HK-2 (cell line): ENCODE data around the gene BICD1.
"Not testable (repeated sequence)": the region's sequence is repeated elsewhere in the genome, so short reads cannot be mapped to it uniquely, and the experiment has no call there.

ENCODE experiments used
- DNase-seq: peaks from one replicate; pipeline ENCODE4 v3.0.0-alpha.2; 2018; ENCODE audit not compliant: unreplicated experiment

The BICD1 gene

DNA sequence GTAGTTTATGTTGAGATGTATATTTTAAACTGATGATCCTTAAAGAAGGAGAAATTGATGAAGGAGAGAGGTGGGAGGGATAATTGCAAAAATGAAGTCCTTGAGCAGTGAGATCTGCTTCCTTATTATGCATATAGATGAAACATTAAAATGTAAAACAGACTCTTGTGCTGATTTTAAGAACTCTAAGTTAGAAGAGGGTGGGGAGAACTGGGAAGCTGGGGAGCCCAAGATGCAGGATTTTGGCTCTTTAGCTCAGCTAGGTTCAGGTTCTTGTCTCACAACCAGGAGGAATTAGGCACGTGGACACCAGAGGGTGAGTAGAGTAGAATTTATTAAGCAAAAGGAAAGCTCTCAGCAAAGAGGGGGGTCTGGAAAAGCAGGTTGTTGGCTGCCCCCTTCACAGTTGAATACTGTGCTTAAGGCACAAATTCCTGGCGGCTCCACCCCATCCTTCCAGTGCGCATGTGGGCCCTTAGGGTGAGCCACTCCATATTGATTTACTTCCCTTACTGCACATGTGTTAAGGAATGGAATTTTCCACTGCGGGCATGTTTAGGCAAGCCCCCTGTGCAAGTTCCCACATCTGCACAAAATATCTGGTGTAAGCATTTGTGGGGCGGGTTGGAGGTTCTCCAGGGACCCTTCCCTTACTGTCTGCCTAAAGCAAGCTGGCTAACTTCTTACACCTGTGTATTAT is 141.9 kb downstream of the BICD1 start:
- no peak for DNase-seq

DNA sequence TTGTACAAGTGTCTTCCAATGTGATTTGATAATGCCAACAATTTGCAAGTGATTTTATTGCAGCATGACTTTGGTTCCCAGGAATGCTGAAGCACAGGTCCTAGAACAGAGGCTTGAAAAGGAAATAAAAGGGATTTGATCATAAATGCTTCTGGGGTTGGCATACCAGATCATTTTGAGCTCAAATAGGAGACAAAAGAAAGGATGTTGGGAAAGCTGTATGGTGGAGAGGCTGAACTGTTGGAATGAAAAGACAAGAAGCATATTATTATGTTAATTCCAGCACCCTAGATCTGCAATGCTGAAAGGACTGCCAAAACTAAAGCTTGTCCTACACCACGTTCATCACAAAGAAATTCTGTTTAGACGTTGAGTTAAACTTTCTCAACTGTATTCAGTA is 143.1 kb downstream of the BICD1 start:
- no peak for DNase-seq

DNA sequence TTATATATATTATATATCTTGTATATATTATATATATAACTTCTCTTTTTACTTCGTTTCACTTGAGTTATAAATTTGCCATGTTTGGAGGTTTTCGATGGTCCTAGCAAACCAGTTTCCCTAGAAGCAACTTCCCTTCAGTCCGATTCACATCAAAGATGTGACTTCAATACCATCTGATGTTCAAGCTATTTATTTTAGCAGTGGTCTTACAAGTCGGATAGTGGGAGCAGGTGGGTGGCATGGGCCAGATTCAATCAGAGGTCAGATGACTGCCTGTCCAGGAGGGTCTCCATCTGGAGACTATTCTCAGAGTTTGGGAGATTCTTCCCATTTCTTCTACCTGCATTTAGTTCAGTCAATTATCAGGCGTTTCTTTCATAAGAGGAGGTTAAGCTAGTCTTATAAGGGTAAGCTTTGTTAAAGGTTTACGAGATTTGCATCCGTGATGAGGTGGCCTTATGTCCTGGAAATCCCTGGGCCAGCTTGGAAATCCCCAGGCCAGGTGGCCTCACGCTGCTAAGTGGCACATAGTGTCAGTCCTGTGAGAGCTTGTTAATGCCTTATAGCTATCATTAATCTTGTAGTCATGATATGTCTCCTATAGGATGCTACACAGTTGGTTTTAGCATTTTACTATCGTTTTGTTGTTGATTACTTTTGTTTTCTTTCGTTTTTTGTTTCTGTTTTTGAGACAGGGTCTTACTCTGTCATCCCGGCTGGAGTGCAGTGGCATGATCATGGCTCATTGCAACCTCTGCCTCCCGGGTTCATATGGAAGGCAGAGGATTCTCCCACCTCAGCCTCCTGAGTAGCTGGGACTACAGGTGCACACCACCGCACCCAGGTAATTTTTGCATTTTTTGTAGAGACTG is 145.8 kb downstream of the BICD1 start:
- no peak for DNase-seq

DNA sequence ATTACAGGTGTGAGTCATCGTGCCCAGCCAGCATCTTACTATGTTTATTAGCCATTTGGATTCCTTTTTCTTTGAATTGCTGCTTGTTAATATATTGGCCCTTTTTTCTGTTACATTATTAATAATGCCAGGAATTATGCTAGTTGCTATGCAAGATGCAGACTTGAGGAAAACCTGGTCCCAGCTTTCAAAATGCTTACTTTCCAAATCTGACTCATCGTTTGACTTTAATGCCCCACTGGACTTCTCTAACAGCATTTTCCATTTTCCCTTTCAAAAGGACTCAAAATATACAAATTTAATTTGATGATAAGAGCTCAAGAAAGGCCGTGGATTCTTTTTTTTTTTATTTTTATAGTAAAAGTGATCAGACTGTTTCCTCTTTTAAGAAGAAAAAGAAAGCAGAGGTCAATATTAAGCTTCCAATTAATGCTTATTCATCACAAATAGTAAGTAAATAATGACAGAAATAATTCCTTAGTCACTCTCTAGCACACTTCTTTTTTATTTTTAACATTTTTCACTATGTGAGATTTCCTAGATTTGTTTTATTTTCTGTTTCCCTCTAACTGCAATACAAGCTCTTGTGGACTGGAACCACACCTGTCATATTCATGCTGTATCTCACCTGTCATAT is 146.6 kb downstream of the BICD1 start:
- no peak for DNase-seq

DNA sequence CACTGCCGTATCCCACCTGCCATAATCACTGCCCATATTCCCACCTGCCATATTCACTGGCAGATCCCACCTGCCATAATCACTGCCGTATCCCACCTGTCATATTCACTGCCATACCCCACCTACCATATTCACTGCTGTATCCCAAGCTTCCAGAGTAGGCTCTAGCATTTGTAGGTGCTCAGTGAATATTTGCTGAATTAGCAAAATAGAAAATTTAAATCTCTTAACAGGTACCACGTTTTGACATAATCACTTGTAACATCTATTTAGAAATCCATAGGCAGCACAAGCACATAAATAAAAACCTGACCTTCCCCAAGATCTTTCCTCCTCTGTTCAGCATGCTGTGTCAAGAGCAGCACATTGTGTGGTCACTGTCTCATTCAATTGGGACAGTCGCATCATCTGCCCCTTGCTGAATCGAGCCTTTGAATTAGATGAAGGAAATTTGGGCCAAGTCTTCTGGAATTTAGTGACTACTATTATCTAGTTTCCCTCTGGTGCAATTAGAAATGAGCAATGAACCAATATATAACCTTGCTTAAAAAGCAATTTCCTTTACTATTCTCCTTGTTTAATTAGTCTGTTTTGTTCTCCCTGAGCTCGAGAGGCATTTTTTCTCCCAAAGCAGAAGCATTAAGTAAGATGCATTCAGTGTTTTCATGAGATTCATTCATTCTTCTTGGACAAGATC is 147.8 kb downstream of the BICD1 start:
- DNase-seq: no peak

DNA sequence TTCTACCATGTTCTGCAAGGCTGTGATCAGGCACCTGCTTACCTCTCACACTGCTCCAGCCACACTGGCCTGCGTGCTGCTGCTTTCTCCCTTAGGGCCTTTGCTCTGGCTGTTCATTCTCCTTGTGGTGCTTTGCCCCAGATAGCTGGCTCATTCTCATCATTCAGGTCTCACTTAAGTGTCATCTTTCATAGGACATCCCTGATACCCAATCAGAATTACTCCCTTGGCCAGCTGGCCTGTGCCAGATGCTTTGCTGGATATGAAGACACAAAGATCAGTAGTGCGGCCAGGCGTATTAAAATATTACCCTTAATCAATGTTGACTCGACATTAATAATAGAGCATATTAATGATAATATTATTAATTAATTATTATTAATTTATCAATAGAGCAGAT is 148.9 kb downstream of the BICD1 start:
- DNase-seq: no peak

DNA sequence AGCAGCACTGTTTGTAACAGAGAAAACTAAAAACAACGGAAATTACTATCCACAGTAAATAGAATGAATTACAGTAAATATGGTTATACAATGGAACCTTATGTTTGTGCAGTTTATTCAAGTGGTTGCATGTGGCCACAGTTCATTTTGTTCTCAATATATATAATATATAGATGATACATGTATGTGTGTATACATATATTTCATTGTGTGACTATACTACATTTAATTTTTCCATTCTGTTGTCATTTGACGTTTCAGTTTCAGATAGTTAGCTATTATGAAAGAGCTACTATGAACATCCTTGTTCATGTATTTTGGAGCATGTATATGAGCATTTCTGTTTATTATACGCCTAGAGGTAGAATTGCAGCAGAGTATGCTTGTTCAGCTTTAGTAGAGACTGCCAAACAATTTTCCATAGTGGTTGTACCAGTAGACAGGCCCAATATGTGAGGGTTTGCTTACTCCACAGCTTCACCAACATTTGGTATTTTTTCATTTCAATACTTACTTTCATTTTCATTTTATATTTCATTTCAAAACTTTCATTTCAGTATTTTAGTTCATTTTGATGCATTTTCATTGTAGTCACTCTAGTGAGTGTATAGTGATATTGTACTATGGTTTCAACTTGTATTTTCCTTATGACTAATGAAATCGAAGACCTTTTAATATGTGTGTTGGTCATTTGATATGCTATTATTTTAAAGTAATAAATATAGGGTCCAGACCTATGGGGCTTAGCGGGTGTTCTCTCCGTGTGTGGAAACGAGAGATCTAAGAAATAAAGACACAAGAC is 151.2 kb downstream of the BICD1 start:
- DNase-seq: no peak

DNA sequence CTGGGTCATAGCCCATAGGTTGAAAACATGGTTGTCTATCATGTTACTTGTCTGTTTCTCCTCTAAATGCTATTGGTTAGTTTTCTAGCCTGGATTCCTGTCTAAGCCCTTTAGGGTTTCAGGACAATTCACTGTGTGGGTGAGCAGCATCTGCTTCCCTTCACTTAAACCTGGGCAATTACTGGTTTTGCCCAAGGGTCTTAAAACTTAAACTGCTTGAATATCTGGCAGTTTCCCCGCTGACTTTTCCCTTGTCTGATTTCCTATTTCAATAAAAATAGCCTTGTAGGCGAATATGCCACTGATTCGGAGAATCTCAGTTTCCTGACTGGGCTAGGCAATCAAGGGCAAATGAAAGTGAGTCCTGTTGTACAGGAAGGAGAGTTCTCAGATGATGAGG is 154.0 kb downstream of the BICD1 start:
- no peak for DNase-seq

DNA sequence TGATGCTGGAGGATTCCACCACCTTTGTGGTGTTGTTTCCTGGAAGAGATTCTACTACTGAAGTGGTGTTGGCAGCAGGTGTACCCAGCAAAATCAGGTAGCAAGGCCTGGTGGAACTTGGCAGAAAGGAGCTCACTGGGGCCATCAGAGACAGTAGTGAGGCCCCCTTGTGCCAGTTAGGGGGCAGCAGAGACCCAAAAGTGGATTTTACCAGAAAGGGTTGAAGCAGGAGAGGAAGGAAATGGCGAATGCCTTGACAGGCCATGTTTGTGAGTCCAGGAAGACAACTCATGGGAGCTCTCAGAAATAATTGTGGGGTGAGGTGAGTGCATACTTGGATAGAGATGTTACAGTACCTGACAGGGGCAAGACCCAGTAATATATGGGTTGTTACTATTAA is 155.0 kb downstream of the BICD1 start:
- DNase-seq: no peak

DNA sequence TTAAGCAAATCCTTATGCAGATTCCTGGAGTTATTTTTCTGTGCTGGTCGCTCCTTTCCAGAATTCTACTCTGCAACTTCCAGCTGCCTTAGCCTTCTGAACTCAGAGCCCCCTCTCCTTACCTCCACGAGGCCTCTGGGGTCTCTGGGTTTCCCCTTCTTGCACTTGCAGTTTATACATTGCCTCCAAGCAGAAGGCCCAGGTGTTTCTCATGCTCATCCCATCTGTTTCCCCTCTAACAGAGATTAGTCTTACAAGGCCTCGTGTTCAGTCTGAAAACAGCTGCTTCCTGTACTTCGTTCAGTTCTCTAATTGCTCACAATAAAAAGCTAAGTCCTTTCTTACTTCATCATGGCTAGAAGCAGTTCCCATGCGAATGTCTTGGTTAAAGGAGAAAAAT is 158.3 kb downstream of the BICD1 start:
- no peak for DNase-seq

DNA sequence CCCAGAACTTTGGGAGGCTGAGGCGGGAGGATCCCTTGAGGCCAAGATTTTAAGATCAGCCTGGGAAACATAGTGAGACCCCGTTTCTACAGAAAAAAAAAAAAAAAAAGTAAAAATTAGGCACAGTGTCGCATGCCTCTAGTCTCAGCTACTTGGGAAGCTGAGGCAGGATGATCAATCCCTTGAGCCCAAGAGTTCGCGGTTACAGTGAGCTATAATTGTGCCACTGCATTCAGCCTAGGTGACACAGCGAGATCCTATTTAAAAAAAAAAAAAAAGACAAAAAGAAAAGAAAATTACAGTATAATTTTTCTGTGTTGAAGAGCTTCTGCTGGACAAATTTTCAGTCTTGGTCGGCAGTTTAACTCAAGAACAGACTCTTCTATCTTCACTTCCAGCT is 158.8 kb downstream of the BICD1 start:
- no peak for DNase-seq

DNA sequence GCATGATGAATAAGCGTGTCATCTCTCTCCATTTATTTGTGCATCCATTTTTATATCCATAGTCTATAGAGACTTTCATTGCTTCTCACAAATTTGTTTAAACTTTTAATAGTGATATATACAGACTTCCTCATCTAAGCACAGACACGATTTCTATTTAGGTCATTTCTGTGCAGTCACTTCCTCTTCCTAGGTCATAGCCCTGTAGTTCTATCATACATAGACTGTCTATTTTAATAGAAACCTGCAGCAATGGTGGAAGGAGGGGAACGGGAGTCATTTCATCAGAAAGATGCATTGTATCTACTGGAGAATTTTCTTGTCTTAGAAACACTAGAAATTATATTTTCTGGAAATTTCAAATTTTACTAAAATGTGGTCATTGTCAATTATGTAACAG is 159.3 kb downstream of the BICD1 start:
- no peak for DNase-seq

DNA sequence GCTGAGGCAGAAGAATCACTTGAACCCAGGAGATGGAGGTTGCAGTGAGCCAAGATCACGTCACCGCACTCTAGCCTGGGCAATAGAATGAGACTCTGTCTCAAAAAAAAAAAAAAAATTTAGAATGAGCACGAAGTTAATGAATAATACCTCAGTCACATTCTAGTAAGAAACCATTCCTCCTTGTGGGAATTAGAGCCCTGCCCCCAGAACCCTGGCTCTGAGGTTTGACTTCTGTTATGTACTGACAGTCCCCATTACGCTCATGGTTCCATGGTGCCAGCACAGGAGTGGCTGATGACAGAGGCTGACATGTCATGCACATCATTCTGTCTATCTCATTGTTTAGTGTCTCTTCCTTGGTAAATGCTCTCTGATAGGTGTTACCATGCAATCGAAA is 160.1 kb downstream of the BICD1 start:
- DNase-seq: peak; percentile 46

DNA sequence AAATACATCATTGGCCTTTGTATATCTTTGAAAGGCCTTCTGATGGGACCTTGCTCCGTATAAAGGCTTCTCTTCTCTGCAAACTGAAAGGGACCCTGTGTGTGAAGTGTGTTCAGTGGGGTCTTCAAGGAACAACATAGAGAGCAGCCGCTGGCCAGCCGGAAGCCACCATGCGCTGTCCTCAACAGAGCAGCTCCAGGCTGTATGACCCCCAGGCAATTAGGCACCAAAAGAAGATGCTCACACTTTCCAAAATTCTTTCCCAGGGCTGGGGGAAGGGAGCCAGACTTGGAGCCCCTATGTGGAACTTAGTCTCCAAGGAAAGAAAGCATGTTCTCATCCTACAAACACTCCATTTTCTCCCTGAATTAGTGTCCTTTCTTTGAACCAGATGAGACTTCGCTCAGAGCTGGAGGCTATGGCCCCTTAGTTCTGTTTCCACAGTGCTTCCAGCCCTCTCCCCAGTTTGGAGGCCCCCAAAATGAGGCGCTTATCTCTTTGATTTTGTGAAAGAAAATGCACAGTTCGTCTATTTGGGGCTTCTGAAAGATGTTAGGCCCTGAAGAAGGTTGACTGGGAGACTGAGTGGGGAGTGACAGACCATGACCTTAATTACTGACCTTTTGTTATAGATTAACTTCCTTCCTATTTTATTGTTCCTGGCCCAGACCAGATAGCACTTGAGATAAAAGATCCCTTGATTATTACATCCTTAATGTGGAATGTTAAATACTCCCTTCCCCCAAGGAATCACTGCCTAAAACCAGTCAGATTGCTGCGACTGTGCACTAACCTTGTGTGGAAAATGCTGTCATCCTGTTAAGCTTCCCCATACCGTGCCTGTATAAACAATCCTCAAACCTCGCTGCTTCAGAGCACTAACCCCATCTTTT is 164.4 kb downstream of the BICD1 start:
- DNase-seq: peak; percentile 40

DNA sequence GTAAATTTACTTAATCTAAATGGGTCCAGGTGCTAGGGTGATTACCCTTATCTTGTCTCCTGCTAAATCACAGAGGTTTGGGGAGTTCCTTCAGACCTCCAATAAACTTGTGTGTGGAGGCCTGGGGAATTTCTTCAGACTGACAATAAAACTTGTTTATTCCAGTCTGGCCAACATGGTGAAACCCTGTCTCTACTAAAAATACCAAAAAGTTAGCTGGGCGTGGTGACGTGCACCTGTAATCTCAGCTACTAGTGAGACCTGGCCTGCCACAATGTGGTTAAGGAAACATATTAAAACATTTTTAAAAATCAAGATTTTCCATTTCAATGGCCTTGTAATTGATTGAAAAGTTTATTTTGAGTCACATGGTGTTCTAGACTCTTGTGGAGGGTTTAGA is 165.8 kb downstream of the BICD1 start:
- no peak for DNase-seq

DNA sequence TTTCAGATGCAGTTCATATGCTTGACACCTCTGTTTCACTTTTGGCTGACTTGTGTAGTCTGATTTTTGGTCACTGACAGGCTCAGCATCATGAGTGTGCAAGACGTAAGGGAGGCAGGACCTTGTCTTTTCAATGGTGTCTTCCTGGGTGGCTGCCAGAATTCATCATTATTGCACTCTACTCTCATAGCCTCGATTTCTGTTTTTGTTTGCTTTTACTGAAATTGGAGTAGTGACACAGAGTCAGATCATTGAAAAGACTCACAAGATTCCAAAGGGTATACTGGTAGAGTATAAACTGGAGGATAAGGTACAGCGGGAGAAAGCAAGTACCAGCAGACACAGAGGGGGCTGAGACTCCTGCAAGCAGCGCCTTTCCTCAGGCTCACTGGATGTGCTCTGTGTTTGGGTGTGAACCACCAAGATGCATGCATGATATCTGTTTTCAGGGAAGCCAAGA is 166.4 kb downstream of the BICD1 start:
- no peak for DNase-seq

DNA sequence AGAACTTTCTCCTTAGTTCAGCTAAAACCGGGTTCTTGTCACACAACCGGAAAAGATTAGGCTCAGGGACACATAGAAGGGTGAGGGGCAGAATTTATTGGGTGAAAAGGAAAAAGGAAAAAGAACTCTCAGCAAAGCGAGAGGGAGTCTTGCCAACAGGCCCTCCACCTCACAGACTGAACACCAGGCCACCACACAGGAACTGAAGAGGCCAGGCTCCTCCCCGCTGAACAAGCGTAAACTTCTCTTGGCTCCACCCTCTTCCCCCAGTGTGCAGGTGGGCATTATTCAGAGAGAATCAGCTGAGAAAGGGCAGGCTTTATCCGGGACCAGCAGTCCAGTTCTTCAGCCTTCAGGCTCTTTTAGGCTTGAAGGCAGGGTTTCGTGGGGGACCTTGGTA is 167.1 kb downstream of the BICD1 start:
- no peak for DNase-seq

DNA sequence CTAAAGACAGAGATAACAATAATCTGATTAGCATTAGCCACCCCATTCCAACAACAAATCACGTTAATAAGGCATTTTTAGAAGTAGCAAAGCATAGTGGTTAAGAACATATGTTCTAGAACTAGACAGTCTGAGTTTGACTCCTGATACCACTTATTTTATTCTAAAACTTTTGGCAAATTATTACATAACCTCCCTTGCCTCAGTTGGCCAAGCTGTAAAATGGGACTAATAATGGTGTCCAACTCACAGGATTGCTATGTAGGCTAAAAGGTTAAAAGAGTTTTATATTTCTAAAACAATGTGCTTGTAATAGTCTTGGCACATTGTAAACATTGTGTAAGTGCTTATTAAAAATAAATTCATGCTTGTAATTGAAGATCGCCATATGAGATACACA is 168.0 kb downstream of the BICD1 start:
- DNase-seq: no peak

DNA sequence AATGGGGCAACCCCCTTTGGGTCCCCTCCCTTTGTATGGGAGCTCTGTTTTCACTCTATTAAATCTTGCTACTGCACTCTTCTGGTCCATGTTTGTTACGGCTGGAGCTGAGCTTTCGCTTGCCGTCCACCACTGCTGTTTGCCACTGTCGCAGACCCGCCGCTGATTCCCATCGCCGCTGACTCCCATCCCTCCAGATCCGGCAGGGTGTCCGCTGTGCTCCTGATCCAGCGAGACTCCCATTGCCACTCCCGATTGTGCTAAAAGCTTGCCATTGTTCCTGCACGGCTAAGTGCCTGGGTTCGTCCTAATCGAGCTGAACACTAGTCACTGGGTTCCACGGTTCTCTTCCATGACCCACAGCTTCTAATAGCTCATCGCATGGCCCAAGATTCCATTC is 168.9 kb downstream of the BICD1 start:
- not testable (repeated sequence) for DNase-seq

DNA sequence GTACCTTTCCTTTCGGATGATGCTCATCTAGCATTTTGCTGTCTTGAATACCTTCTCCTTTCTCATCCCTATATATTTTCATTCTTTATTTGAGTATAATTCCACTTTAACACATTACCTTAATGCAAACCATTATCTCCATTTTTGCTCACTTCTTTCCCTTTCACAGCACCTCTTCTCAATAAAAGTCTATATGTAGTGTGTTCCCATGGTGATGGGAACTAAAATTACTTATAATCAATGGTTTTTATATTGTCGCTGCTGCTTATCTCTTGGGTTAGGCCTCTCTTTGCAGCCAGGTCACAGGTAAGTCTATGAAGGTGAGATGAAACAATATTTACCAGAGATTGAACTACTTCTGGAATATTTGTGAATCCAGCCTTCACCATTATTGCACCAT is 171.1 kb downstream of the BICD1 start:
- no peak for DNase-seq
